ENCODE results near the gene RELCH. TPM values are rescaled to one million over a fixed set of nuclear protein-coding genes. Genes with fewer than 3 reads are reported as not detected.

RELCH gene
- total RNA-seq, 1 experiment from 2014 or later = 21.6 TPM

DNA sequence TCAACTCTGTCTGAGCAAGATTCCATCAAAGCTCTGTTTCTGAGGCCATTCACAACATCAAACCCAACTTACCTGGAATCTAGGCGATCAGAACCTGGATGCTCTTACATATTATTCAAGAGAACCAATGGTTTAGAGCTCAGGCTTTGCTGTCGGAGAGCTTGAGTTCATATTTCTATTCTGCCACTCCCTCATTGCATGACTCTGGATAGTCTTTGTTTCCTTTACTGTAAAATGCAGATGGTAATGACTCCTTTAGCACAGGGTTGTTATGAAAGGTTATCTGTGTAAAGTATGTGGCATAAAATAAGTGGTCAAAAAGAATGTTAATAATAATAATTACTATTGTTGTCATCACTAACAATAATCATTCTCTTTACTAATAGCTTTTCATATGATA is 12.6 kb downstream of the RELCH start:
- intact Hi-C loops (cut with micrococcal nuclease) = no loop called here
- H3K27ac ChIP-seq (ENCODE audit: low read length) = no peak overlapping the region
- ATAC-seq (no peak), DNase-seq (no peak)
- H3K9me2 ChIP-seq (replicated peaks; ENCODE audit: low read length) = no peaks in the 10 kb centered on the region
- no peak overlapping the region for H2AFZ ChIP-seq (ENCODE audit: low read length)
- no peaks in the 10 kb centered on the region for H3K36me3 ChIP-seq (ENCODE audit: low read depth, low read length)
- H3K79me2 ChIP-seq (ENCODE audit: low read length) = peaks cover 93% of the 10 kb centered on the region
- CTCF ChIA-PET = no interaction called here
- POLR2A ChIA-PET (ENCODE audit: unreplicated experiment) = no interaction called here
- no TSS peak for BruUV-seq (replicated peaks)
- no peak overlapping the region for H3K9ac ChIP-seq (ENCODE audit: low read length)
- H3K4me2 ChIP-seq (ENCODE audit: low read length) = no peak overlapping the region
- H4K20me1 ChIP-seq (ENCODE audit: low read length) = peaks cover 12% of the 10 kb centered on the region; the same call in 1 of the 2 replicates
- no peaks in the 10 kb centered on the region for H3K9me3 ChIP-seq (ENCODE audit: low read length)
- H3K27me3 ChIP-seq (ENCODE audit: low read length) = no peaks in the 10 kb centered on the region
- no peak overlapping the region for H3K4me3 ChIP-seq (ENCODE audit: low read length)
- peaks cover 16% of the 10 kb centered on the region for H3K4me1 ChIP-seq (ENCODE audit: insufficient read depth, low read length)
- no peaks in the 10 kb centered on the region for H3F3A ChIP-seq (ENCODE audit: low read length, unreplicated experiment)
- TF ChIP-seq EZH2 (IDR thresholded peaks at IDR 0.05; ENCODE audit: low read length, unreplicated experiment) (no peak), EZH2phosphoT487 (IDR thresholded peaks at IDR 0.05; ENCODE audit: borderline replicate concordance, low read length) (no peak), CTCF (conservative IDR thresholded peaks at IDR 0.05; ENCODE audit: low read depth, low read length) (no peak)

- Histone ChIP-seq H3K4me3 (ENCODE audit: low read length) (no peak overlapping the region), H3K4me2 (ENCODE audit: low read length) (no peak overlapping the region), H3K9ac (ENCODE audit: low read length) (no peak overlapping the region), H3K79me2 (ENCODE audit: low read length) (peaks cover 93% of the 10 kb centered on the region), H2AFZ (ENCODE audit: low read length) (no peak overlapping the region), H3K4me1 (ENCODE audit: insufficient read depth, low read length) (peaks cover 16% of the 10 kb centered on the region), H3K27ac (ENCODE audit: low read length) (no peak overlapping the region), H3F3A (ENCODE audit: low read length, unreplicated experiment) (no peaks in the 10 kb centered on the region), H3K27me3 (ENCODE audit: low read length) (no peaks in the 10 kb centered on the region), H4K20me1 (ENCODE audit: low read length) (peaks cover 12% of the 10 kb centered on the region; the same call in 1 of the 2 replicates), H3K9me3 (ENCODE audit: low read length) (no peaks in the 10 kb centered on the region), H3K36me3 (ENCODE audit: low read depth, low read length) (no peaks in the 10 kb centered on the region), H3K9me2 (replicated peaks; ENCODE audit: low read length) (no peaks in the 10 kb centered on the region)
- intact Hi-C loops (cut with micrococcal nuclease) = no loop called here
- TF ChIP-seq CTCF (conservative IDR thresholded peaks at IDR 0.05; ENCODE audit: low read depth, low read length) (no peak), EZH2phosphoT487 (IDR thresholded peaks at IDR 0.05; ENCODE audit: borderline replicate concordance, low read length) (no peak), EZH2 (IDR thresholded peaks at IDR 0.05; ENCODE audit: low read length, unreplicated experiment) (no peak)
- ATAC-seq = no peak; the same call in 1 of the 2 replicates
- ChIA-PET CTCF (no interaction called here), POLR2A (ENCODE audit: unreplicated experiment) (no interaction called here)
- BruUV-seq (replicated peaks) = no TSS peak
- DNase-seq = no peak
Observed at GRCh38 chr18:62200121-62200914, 13.3 kb downstream of the RELCH start.

- H3F3A ChIP-seq (ENCODE audit: low read length, unreplicated experiment) = no peaks in the 10 kb centered on the region
- DNase-seq (peak; percentile 84), ATAC-seq (no peak; the same call in 1 of the 2 replicates)
- intact Hi-C loops (cut with micrococcal nuclease) = loop anchor here (2.0 kb wide), 1 partner anchor 13 kb away; no protein-coding TSS in a partner anchor
- H3K27me3 ChIP-seq (ENCODE audit: low read length) = no peaks in the 10 kb centered on the region
- no peak overlapping the region for H3K9ac ChIP-seq (ENCODE audit: low read length)
- ChIA-PET POLR2A (ENCODE audit: unreplicated experiment) (no interaction called here), CTCF (no interaction called here)
- H2AFZ ChIP-seq (ENCODE audit: low read length) = no peak overlapping the region
- no peaks in the 10 kb centered on the region for H3K36me3 ChIP-seq (ENCODE audit: low read depth, low read length)
- H3K9me3 ChIP-seq (ENCODE audit: low read length) = no peaks in the 10 kb centered on the region
- H3K27ac ChIP-seq (ENCODE audit: low read length) = no peak overlapping the region
- H3K79me2 ChIP-seq (ENCODE audit: low read length) = peaks cover 91% of the 10 kb centered on the region
- no peaks in the 10 kb centered on the region for H3K9me2 ChIP-seq (replicated peaks; ENCODE audit: low read length)
- H3K4me1 ChIP-seq (ENCODE audit: insufficient read depth, low read length) = peaks cover 16% of the 10 kb centered on the region
- H3K4me3 ChIP-seq (ENCODE audit: low read length) = no peak overlapping the region
- peak overlapping the region; percentile 61 for H3K4me2 ChIP-seq (ENCODE audit: low read length)
- no TSS peak for BruUV-seq (replicated peaks)
- no peak for TF ChIP-seq EZH2phosphoT487 (IDR thresholded peaks at IDR 0.05; ENCODE audit: borderline replicate concordance, low read length)
- no peak for TF ChIP-seq CTCF (conservative IDR thresholded peaks at IDR 0.05; ENCODE audit: low read depth, low read length)
- no peak for TF ChIP-seq EZH2 (IDR thresholded peaks at IDR 0.05; ENCODE audit: low read length, unreplicated experiment)
- peaks cover 5% of the 10 kb centered on the region; the same call in 1 of the 2 replicates for H4K20me1 ChIP-seq (ENCODE audit: low read length)
Observed at GRCh38 chr18:62201870-62202269, 14.8 kb downstream of the RELCH start.

Data from PC-3 (cell line).